ENCODE measurements around the gene OSTM1.

OSTM1 gene

DNA sequence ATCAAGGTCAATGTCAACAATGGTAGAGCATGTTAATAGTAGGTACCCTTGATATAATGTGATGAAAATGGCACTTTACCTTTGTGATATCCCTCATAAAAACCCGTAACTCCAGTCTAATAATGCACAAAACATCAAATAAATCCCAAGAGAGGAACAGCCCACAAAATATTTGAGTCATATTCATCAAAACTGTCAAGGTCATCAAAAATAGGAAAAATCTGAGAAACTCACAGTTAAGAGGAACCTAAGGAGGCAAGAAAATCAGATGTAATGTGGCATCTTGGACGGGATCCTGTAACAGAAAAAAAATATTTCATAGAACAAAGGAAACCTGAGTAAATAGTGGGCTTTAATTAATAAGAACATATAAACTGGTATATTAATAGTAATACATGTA, 25.5 kb upstream of the OSTM1 start:
- no peak for DNase-seq

- no peak for DNase-seq
Measured at GRCh38 chr6:108097882-108098281, 23.3 kb upstream of the OSTM1 start.

GRCh38 chr6:108093781-108094300, 19.3 kb upstream of the OSTM1 start:
- no peak for DNase-seq

GRCh38 chr6:108091288-108091687, 16.7 kb upstream of the OSTM1 start:
- DNase-seq, result no peak

DNA sequence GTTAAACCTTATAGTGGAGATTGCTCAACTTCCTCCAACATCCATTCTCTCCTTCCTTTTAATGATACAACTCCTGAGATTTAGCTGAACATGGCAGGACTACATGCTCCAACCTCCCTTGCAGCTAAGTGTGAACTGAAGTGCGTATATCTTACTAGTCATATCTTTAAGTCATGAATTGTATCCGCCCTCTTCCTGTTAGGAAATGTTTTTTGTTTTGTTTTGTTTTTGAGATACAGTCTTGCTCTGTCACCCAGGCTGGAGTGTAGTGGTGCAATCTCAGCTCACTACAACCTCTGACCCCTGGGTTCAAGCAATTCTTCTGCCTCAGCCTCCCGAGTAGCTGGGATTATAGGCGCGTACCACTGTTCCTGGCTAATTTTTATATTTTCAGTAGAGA, 8.8 kb upstream of the OSTM1 start:
- DNase-seq, result no peak

DNA sequence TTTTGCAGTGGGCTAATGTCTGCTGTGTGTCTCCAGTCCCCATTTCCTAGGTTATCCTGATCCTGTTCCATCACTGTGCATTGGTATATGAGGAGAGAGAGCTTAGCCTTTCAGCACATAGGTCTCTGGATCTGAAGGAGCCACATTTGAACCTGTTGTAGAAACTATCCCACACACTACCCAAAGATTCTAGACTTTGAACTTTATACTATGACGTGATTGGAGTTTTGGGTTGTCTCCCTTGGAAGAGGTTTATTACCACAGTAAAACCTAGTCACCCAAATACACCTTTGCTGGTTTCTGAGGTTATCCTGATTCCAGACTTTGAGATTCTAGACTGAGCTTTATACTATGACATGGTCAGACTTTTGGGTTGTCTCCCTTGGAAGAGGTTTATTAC, 8.0 kb upstream of the OSTM1 start:
- no peak for DNase-seq

- DNase-seq, result no peak
Measured at GRCh38 chr6:108080010-108080780, 5.7 kb upstream of the OSTM1 start.

DNA sequence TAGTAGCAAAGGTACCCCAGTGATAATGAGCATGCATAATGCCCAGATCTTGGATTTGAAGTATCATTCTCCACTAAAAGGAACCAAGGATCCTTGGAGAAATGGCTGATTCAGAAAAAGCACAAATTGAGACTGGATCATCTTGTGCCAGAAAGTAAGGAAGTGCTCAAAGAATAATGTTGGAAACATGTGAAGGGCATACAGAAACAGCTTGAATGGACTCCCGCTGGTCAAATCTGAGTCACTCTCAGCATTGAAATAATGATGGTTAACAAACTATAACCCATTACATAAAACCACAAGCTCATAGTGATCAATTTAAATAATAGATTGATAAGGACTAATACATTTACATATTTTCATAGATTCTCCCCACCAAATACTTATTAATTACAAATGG, 3.6 kb upstream of the OSTM1 start:
- DNase-seq, result no peak

DNA sequence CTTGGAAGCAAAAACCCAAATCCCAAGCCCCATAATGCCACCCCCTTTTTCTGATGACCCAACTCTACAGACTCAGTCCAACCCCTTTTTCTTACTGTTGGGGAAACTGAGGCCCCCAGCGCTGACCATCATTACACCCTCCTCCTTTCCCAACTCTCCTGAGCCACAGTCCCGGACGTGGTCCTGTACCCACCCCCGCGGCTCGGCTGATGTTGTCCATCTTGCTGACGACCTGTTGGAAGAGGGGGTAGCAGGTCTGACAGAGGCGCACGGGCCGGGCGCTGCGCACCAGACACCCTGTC, 533 bp downstream of the OSTM1 start:
- DNase-seq, result no peak

- no peak for DNase-seq
Measured at GRCh38 chr6:108071736-108072276, 2.7 kb downstream of the OSTM1 start.

- no peak for DNase-seq
Measured at GRCh38 chr6:108068618-108069017, 5.9 kb downstream of the OSTM1 start.

DNA sequence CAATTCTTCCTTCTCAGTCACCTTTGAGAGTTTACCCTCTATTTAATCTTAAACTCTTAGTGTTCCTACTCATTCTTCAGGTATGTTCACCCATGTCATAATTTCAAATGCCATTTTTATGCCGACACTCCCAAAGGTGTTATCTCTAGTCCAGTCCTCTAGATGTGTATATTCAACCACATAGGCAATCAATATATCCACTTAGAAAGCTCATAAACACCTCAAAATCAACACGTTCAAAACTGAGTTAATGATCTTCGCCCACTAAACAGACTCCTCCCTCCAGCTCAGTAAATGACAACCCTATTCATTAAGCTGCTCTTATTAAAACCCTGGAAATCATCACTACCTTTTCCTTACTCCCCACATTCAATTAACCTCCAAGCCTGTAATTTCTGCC, 6.4 kb downstream of the OSTM1 start:
- DNase-seq, result no peak

DNA sequence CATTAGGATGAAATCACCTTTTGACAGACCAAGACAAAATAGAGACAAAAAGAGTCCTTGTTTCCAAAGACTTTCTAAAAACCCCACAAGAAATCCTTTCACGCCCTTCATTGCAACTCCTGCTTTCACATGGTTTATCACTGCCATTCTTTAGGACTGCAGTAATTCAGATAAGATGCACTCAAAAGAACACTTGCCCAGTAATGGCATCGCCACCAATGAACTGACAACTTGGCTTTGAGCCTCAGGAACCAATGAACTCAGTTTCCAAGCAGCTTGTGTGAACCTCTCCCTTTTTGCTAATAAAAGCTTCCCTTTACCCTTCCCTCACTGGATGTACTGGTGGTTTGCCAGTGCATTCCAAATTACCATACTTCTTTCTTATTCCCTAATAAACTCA, 21.8 kb downstream of the OSTM1 start:
- DNase-seq, result no peak

DNA sequence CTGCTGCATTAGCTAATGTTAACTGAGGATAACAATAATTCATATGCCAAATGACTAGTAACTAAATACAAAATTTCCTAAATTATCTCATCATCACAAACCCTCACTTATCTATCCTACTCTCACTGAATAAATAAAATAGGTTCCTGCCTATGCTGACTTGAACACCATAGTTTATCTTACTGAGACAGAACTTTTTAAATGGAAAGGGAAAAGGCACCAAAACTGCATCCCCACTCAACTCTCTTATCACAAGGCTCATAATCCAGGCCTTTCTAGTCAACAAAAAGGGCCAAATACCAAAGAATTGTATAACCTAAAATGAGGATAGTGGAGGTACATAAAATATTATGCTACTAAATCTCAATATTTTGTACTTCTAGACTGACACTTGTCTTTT, 23.1 kb downstream of the OSTM1 start:
- DNase-seq, result no peak

DNA sequence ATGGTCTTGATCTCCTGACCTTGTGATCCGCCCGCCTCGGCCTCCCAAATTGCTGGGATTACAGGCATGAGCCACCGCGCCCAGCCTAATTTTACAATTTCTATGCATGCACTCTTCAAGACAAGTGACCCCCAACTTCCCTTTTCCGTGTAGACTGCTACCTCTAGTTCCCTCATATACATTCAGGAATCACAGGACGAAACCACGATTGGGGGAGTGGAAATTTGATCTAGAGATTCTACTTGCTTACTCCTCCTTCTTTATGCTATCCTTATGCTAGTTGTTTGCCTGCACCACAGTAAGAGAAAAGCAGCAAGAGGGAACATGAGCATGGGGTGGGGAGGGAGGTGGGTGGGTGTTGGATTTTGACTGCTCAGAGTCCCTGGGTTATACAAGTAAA, 34.9 kb downstream of the OSTM1 start:
- no peak for DNase-seq

GRCh38 chr6:108036884-108037283, 37.7 kb downstream of the OSTM1 start:
- DNase-seq, result no peak

GRCh38 chr6:108031968-108032367, 42.6 kb downstream of the OSTM1 start:
- no peak for DNase-seq

GRCh38 chr6:108030211-108030610, 44.3 kb downstream of the OSTM1 start:
- peak; percentile 40 for DNase-seq

DNA sequence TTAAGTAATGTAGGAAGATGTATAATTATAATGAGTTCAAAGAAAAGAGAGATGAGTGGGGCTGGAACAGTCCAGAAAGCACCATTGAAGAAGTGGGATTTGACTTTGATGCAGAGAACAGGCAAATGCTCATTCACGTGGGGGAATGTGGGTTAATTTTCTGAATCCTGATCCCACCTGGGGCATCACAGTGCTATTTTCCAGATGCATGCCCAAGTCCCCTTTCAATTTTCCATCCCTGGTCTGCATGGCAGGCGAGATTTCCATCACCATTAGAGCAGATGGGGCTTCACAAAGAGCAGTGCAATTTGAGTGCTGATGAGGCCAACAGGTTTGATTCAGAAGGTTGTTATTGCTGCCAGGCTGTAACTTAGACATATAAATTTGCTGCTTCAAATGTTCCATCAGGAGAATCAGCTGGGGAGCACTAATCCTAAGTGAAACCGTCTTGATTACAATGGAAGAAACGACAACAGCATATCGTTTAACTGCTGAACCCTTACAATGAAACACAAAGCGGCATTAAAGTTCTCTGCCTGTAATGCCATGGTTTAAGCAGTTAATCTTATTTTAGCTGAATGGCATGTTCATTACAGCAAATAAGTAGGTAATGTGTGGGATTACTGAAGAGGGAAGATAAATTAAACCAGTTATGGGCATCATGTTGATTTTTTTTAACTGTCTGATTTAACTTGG, 45.2 kb downstream of the OSTM1 start:
- DNase-seq, result peak; percentile 76

DNA sequence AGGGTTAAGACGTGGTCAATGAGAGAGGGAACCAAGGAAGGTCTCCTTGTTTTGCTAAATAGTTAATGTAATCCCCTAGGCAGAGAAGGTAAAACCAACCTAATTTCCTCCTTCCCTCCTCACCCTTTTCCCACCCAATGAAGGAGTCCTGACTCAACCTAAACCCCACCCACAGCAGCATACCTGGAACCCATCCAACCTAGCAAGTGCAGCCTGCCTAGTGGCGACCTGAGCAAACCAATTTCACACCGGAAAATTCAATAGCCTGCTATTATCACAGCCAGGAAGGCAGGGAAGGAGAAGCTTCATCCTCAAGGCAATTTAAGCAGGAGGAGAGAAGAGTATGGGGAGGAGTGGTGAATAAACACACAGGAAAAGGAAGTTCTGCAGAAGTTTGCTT, 46.9 kb downstream of the OSTM1 start:
- DNase-seq, result peak; percentile 40

DNA sequence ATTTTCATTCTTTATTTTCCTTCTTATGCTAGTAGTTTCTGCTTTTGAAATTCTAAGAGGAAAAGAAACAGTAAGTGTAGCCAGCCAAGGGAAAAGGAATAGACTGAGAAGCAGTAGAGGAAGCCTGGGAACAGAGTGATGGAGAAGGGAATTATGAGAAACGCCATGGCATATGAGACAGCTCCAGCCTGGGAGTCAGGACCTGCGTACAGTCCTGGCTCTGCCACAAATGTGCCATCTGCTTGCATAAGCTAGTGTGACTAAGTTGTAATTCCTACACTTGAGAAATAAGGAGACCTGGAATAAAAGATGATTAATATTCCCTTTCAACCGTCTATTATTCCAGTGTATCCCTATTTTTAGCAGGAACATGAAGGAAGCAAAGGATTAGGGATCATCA, 47.5 kb downstream of the OSTM1 start:
- DNase-seq, result no peak

DNA sequence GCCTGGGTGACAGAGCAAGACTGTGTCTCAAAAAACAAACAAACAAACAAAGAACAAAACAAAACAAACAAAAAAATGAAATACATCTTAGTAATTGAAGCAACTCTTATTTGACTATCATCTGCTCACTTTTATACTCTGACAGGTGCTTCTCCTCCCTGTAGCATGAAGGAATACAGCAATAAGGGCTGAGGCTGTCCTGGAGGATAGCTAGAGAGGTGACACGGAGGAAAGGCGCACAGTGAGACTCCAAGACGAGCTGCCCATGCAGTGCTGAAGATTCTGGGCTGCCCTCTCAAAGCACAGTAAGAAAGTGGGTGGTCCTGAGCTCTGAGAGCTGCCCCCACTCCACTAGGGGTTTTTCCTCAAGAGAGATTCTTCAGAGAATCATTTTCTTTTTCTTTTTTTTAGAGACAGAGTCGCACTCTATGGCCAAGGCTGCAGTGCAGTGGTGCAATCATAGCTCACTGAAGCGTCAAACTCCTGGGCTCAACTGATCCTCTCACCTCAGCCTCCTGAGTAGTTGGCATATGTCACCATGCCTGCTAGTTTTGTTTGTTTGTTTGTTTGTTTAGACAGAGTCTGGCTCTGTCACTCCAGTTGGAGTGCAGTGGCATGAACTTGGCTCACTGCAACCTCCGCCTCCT, 50.0 kb downstream of the OSTM1 start:
- DNase-seq, result no peak

GRCh38 chr6:108020472-108021116, 53.9 kb downstream of the OSTM1 start:
- no peak for DNase-seq

Data from NCI-H2171 (cell line).